ENCODE data around the gene PPAT. TPM values are rescaled to one million over a fixed set of nuclear protein-coding genes. Genes with fewer than 3 reads are reported as not detected.

Gene PPAT
- total and polyA plus RNA-seq, 2 experiments from 2014 or later, result 14.7 to 21.6 TPM

DNA sequence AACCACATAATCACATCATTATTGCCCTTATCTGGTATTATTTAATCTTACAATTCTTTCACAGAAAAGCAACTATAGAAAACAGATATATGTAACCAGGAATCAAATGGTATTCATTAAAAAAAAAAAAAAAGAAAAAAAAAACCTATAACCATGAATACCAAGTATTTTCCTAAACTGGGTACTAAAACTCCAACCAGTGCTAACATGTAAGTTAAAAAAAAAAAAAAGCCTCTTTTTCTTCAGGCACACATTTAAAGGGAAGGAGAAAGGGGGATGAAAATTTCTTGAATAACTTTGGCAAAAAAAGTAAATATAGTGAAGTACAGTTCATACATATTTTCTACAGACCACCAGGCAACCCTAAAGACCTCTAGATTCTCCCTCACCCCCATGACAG, 2.1 kb downstream of the PPAT start:
- Histone ChIP-seq H3K27ac (no peak overlapping the region), H3K4me3 (no peak overlapping the region), H3K27me3 (no peaks in the 10 kb centered on the region), H3K9me3 (ENCODE audit: low read depth) (no peaks in the 10 kb centered on the region), H3K36me3 (no peaks in the 10 kb centered on the region), H3K4me1 (ENCODE audit: low read depth) (peaks cover 8% of the 10 kb centered on the region)
- TF ChIP-seq, protein P1, sequence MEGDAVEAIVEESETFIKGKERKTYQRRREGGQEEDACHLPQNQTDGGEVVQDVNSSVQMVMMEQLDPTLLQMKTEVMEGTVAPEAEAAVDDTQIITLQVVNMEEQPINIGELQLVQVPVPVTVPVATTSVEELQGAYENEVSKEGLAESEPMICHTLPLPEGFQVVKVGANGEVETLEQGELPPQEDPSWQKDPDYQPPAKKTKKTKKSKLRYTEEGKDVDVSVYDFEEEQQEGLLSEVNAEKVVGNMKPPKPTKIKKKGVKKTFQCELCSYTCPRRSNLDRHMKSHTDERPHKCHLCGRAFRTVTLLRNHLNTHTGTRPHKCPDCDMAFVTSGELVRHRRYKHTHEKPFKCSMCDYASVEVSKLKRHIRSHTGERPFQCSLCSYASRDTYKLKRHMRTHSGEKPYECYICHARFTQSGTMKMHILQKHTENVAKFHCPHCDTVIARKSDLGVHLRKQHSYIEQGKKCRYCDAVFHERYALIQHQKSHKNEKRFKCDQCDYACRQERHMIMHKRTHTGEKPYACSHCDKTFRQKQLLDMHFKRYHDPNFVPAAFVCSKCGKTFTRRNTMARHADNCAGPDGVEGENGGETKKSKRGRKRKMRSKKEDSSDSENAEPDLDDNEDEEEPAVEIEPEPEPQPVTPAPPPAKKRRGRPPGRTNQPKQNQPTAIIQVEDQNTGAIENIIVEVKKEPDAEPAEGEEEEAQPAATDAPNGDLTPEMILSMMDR (IDR thresholded peaks at IDR 0.05; ENCODE audit: low read depth, low read length), result no peak
- no peak for DNase-seq (ENCODE audit: low read depth in 1 of 2, low spot score in 1 of 2)

- Histone ChIP-seq H3K9me3 (ENCODE audit: low read depth) (no peaks in the 10 kb centered on the region), H3K4me3 (no peak overlapping the region), H3K27ac (no peak overlapping the region), H3K36me3 (no peaks in the 10 kb centered on the region), H3K4me1 (ENCODE audit: low read depth) (peaks cover 8% of the 10 kb centered on the region), H3K27me3 (no peaks in the 10 kb centered on the region)
- DNase-seq (ENCODE audit: low read depth in 1 of 2, low spot score in 1 of 2), result no peak
- TF ChIP-seq, protein P1 (IDR thresholded peaks at IDR 0.05; ENCODE audit: low read depth, low read length), result no peak
Measured at GRCh38 chr4:56430203-56430602, 5.2 kb downstream of the PPAT start.

DNA sequence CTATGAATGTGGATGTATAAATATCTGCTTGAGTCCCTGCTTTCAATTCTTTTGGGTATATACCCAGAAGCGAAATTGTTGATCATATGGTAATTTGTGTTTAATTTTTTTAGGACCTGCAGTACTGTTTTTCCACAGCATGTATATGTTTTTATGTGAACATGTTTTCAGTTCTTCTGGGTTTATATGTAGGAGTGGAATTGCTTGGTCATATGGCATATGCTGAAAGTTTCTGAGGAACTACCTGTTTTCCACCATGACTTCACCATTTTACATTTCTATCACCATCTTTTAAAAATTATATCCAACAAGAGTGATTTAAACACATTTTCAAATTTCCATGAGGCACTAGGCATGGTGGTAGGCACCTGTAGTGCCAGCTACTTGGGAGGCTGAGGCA, 8.2 kb downstream of the PPAT start:
- Histone ChIP-seq H3K9me3 (ENCODE audit: low read depth) (no peaks in the 10 kb centered on the region), H3K4me3 (no peak overlapping the region), H3K36me3 (no peaks in the 10 kb centered on the region), H3K27ac (no peak overlapping the region), H3K4me1 (ENCODE audit: low read depth) (peaks cover 11% of the 10 kb centered on the region), H3K27me3 (no peaks in the 10 kb centered on the region)
- TF ChIP-seq, protein P1 (IDR thresholded peaks at IDR 0.05; ENCODE audit: low read depth, low read length), result no peak
- DNase-seq (ENCODE audit: low read depth in 1 of 2, low spot score in 1 of 2), result no peak

- H3K9me3 ChIP-seq (ENCODE audit: low read depth), result no peaks in the 10 kb centered on the region
- TF ChIP-seq, protein P1 (IDR thresholded peaks at IDR 0.05; ENCODE audit: low read depth, low read length), result no peak
- no peak for DNase-seq (ENCODE audit: low read depth in 1 of 2, low spot score in 1 of 2)
- no peak overlapping the region for H3K27ac ChIP-seq
- H3K36me3 ChIP-seq, result no peaks in the 10 kb centered on the region
- no peaks in the 10 kb centered on the region for H3K27me3 ChIP-seq
- H3K4me3 ChIP-seq, result no peak overlapping the region
- H3K4me1 ChIP-seq (ENCODE audit: low read depth), result peaks cover 11% of the 10 kb centered on the region
Measured at GRCh38 chr4:56426273-56426672, 9.1 kb downstream of the PPAT start.

GRCh38 chr4:56425518-56425917, 9.9 kb downstream of the PPAT start:
- Histone ChIP-seq H3K4me1 (ENCODE audit: low read depth) (peaks cover 11% of the 10 kb centered on the region), H3K36me3 (no peaks in the 10 kb centered on the region), H3K27me3 (no peaks in the 10 kb centered on the region), H3K4me3 (no peak overlapping the region), H3K27ac (no peak overlapping the region), H3K9me3 (ENCODE audit: low read depth) (no peaks in the 10 kb centered on the region)
- TF ChIP-seq, protein P1 (IDR thresholded peaks at IDR 0.05; ENCODE audit: low read depth, low read length), result no peak
- DNase-seq (ENCODE audit: low read depth in 1 of 2, low spot score in 1 of 2), result no peak
